Heart left ventricle (tissue), 16 donors: ENCODE measurements around the gene SLC4A7. TPM values are rescaled to one million over a fixed set of nuclear protein-coding genes. Genes with fewer than 3 reads are reported as not detected.

Source experiments
- ATAC-seq, 4 donors: fragments of 200-7000 bp; cut with Tn5 transposase; one replicate each; pipeline ENCODE4 v1.9.1; 2020 to 2022; ENCODE audit warnings: moderate library complexity in 4 of 4, mild to moderate bottlenecking in 3 of 4, moderate number of reproducible peaks in 1 of 4
- DNase-seq, 5 donors: peaks; one replicate each; pipeline ENCODE4 v3.0.0-alpha.2; 2020
- H3K27ac ChIP-seq, 12 donors: fragments of 200-600 bp; sonication (generic) in 4 of 12; one replicate each; pipeline versions ENCODE4 v1.5.0 to v1.8.0; 2016 to 2022; ENCODE audit warnings: mild to moderate bottlenecking in 2 of 12
- H3K27me3 ChIP-seq, 9 donors: fragments of 200-600 bp; sonication (generic) in 2 of 9; one replicate each; pipeline versions ENCODE4 v1.5.1 to v1.8.0; 2016 to 2022; ENCODE audit warnings: mild to moderate bottlenecking in 3 of 9
- H3K36me3 ChIP-seq, 9 donors: fragments of 200-600 bp; sonication (generic) in 2 of 9; one replicate each; pipeline versions ENCODE4 v1.5.0 to v1.8.0; 2018 to 2022; ENCODE audit warnings: mild to moderate bottlenecking in 2 of 9
- H3K4me1 ChIP-seq, 12 donors: fragments of 200-600 bp; sonication (generic) in 4 of 12; one replicate each; pipeline versions ENCODE4 v1.5.0 to v1.8.0; 2016 to 2022; ENCODE audit warnings: mild to moderate bottlenecking in 3 of 12
- H3K4me3 ChIP-seq, 12 donors: fragments of 200-600 bp; sonication (generic) in 4 of 12; one replicate each; pipeline versions ENCODE4 v1.5.0 to v1.8.0; 2017 to 2022; ENCODE audit warnings: mild to moderate bottlenecking in 9 of 12, moderate library complexity in 4 of 12
- H3K9me3 ChIP-seq, 12 donors: fragments of 200-600 bp; sonication (generic) in 4 of 12; one replicate each; pipeline versions ENCODE4 v1.5.0 to v1.8.0; 2016 to 2022; ENCODE audit warnings: mild to moderate bottlenecking in 1 of 12
- POLR2A ChIP-seq, 2 donors: fragments of 450-650 bp; IDR thresholded peaks; one replicate each; pipeline ENCODE4 v1.6.1; 2017; ENCODE audit warnings: antibody characterized with exemption in 2 of 2, mild to moderate bottlenecking in 2 of 2, moderate library complexity in 2 of 2
- WGBS, 4 donors: extraction: QIAGEN DNeasy Blood & Tissue Kit in 2 of 4; methylation state at CpG; one replicate each; pipeline versions ENCODE4 v1.1.5 to v1.1.7; 2013 to 2018; 5-methylcytosine and 5-hydroxymethylcytosine counted together
- intact Hi-C, 10 donors: fragments of 100-400 bp; cut with DNase I; formaldehyde crosslinking; loops; one replicate each; pipeline versions ENCODE4 v1.11.1 to v1.14.2; 2022
- polyA plus RNA-seq, 2 donors: library from polyadenylated mRNA; stranded (reverse); fragments of 200-250 nt; gene quantifications; one replicate each; pipeline ENCODE4 v1.2.3, GENCODE V29; 2013
- total RNA-seq, 9 donors: library from RNA; depleted of rRNA in 2 of 9; stranded (reverse); fragments of >200 nt in 2 of 9; fragmentation: NEBNext Ultra II Directional in 3 of 9; extraction: Animal tissue kit (Norgen Biotek cat#: 25700) in 3 of 9; gene quantifications; one replicate each; pipeline versions ENCODE4 v1.1.0 to v1.2.4, GENCODE V29; 2016 to 2023
- TF ChIP-seq, protein P1 (sequence below), 12 donors: fragments of 200-600 bp; sonication (generic) in 4 of 12; IDR thresholded peaks; one replicate each; pipeline versions ENCODE4 v1.5.0 to v1.8.0; 2018 to 2022; ENCODE audit warnings: antibody characterized with exemption in 12 of 12, mild to moderate bottlenecking in 5 of 12
- donor health status: ischemic (EF 13 %, LVEDD 7.1; RV severe dilation, severe dysfunction).
- donor health status: healthy with polysubstance abuse.
- donor health status: DM: no; HTN: yes; CAD: no.
- donor health status: DM: no; HTN: no; CAD: no.
- donor health status: ischemic (EF 25% LVEDD 6.9; RV normal size, moderate dysfunction).
- donor health status: ischemic (EF 25% LVEDD 5.7; RV mildly dilated, moderate dysfunction).
- donor health status: healthy.
- donor health status: DM: yes; HTN: yes; CAD: no.
- donor health status: ischemic (EF 35%, LVEDD 5.7; RV mildly dilated, moderate dysfunction).
- donor health status: nonischemic (EF 11% LVEDD 7.7; RV severe dilation, severe dysfunction).
- donor health status: DM: yes; HTN: yes; CAD: no.
- donor health status: PGD.
- donor health status: ischemic (EF 29% LVEDD 5.4; RV normal size, mild dysfunction).
- donor health status: nonischemic (EF 23%, LVEDD 6.1; RV moderate dilation, normal function).

SLC4A7 gene
- total and polyA plus RNA-seq, 11 donors, result 2.2 to 25.4 (median 15.0) TPM

- TF ChIP-seq, protein P1, sequence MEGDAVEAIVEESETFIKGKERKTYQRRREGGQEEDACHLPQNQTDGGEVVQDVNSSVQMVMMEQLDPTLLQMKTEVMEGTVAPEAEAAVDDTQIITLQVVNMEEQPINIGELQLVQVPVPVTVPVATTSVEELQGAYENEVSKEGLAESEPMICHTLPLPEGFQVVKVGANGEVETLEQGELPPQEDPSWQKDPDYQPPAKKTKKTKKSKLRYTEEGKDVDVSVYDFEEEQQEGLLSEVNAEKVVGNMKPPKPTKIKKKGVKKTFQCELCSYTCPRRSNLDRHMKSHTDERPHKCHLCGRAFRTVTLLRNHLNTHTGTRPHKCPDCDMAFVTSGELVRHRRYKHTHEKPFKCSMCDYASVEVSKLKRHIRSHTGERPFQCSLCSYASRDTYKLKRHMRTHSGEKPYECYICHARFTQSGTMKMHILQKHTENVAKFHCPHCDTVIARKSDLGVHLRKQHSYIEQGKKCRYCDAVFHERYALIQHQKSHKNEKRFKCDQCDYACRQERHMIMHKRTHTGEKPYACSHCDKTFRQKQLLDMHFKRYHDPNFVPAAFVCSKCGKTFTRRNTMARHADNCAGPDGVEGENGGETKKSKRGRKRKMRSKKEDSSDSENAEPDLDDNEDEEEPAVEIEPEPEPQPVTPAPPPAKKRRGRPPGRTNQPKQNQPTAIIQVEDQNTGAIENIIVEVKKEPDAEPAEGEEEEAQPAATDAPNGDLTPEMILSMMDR (IDR thresholded peaks at IDR 0.05), result no peak
- TF ChIP-seq POLR2A (IDR thresholded peaks at IDR 0.05), result no peak
- H3K27ac ChIP-seq, result peak overlapping the region in 1 of 12 donors; percentile 76
- WGBS, 4 donors, result 83 to 89% (median 84%) methylated on average over 3 of the region's 3 CpGs
- peaks cover 0 to 30% (median 0%) of the 10 kb centered on the region in 12 donors for H3K4me1 ChIP-seq
- intact Hi-C loops, result loop anchor here in 1 of 10 donors (5.0 kb wide), 1 partner anchor 869 kb away; no protein-coding TSS in a partner anchor
- H3K36me3 ChIP-seq, result no peaks in the 10 kb centered on the region
- DNase-seq, result no peak
- ATAC-seq, result no peak
- H3K4me3 ChIP-seq, result no peak overlapping the region
- no peaks in the 10 kb centered on the region for H3K27me3 ChIP-seq
- no peaks in the 10 kb centered on the region for H3K9me3 ChIP-seq
Observed at GRCh38 chr3:27358372-27358771, 125.8 kb downstream of the SLC4A7 start.

- no peak overlapping the region for H3K4me3 ChIP-seq
- intact Hi-C loops, result loop anchor here in 1 of 10 donors (5.0 kb wide), 1 partner anchor 870 kb away; no protein-coding TSS in a partner anchor
- no peaks in the 10 kb centered on the region for H3K36me3 ChIP-seq
- no peaks in the 10 kb centered on the region for H3K9me3 ChIP-seq
- TF ChIP-seq, protein P1 (IDR thresholded peaks at IDR 0.05), result peak in 11 of 12 donors; percentile 26 to 66 (median 52)
- TF ChIP-seq POLR2A (IDR thresholded peaks at IDR 0.05), result no peak
- peaks cover 0 to 30% (median 0%) of the 10 kb centered on the region in 12 donors for H3K4me1 ChIP-seq
- WGBS, 4 donors, result 43 to 55% (median 50%) methylated on average over 1 of the region's 1 CpG
- no peaks in the 10 kb centered on the region for H3K27me3 ChIP-seq
- H3K27ac ChIP-seq, result no peak overlapping the region
- DNase-seq (peak in 3 of 5 donors; percentile 25 to 29 (median 27)), ATAC-seq (peak in 3 of 4 donors; percentile 63 to 66 (median 66))
Observed at GRCh38 chr3:27357665-27358258, 126.4 kb downstream of the SLC4A7 start.

DNA sequence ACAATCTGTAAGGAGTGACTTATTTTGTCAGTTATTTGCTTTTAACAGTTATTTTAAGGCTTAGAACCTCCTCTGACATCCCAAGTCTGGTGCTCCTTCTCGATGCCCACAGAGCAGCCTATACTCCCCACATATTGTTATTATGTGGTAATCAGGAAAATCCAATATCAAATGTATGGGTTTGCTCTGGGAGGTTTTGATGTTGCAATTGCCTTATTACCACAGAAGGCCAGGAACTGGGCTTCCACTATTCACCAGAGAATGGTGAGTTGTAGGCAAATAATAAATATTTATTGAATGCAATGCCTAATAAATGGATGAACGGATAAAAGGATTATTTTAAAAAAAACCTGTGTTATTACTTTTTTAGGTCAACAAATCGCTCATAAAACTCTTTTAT, 127.2 kb downstream of the SLC4A7 start:
- H3K4me3 ChIP-seq, result no peak overlapping the region
- ATAC-seq, result no peak
- no peaks in the 10 kb centered on the region for H3K9me3 ChIP-seq
- WGBS, 4 donors, result 84 to 91% (median 86%) methylated on average over 3 of the region's 3 CpGs
- no peaks in the 10 kb centered on the region for H3K27me3 ChIP-seq
- intact Hi-C loops, result loop anchor here in 1 of 10 donors (5.0 kb wide), 1 partner anchor 870 kb away; no protein-coding TSS in a partner anchor
- no peak overlapping the region for H3K27ac ChIP-seq
- TF ChIP-seq POLR2A (IDR thresholded peaks at IDR 0.05), result no peak
- TF ChIP-seq, protein P1 (IDR thresholded peaks at IDR 0.05), result no peak
- H3K4me1 ChIP-seq, result peaks cover 0 to 30% (median 0%) of the 10 kb centered on the region in 12 donors
- DNase-seq, result no peak
- H3K36me3 ChIP-seq, result no peaks in the 10 kb centered on the region

GRCh38 chr3:27354588-27355203, 129.5 kb downstream of the SLC4A7 start:
- intact Hi-C loops, result loop anchor here in 1 of 10 donors (5.0 kb wide), 1 partner anchor 873 kb away; no protein-coding TSS in a partner anchor
- Histone ChIP-seq H3K4me1 (peaks cover 0 to 18% (median 0%) of the 10 kb centered on the region in 12 donors), H3K27me3 (no peaks in the 10 kb centered on the region), H3K9me3 (no peaks in the 10 kb centered on the region), H3K4me3 (no peak overlapping the region), H3K36me3 (no peaks in the 10 kb centered on the region), H3K27ac (no peak overlapping the region)
- no peak for DNase-seq
- TF ChIP-seq, protein P1 (IDR thresholded peaks at IDR 0.05), result no peak
- TF ChIP-seq POLR2A (IDR thresholded peaks at IDR 0.05), result no peak
- WGBS, 4 donors, result 69 to 73% (median 69%) methylated on average over 4 of the region's 4 CpGs
- ATAC-seq, result no peak
